Left colon (tissue), 2 donors: ENCODE data around the gene NOTCH3. TPM values are rescaled to one million over a fixed set of nuclear protein-coding genes. Genes with fewer than 3 reads are reported as not detected.

Experiments used
- ATAC-seq: fragments of 200-7000 bp; cut with Tn5 transposase; one replicate; pipeline ENCODE4 v1.9.1; 2020; ENCODE audit warnings: mild to moderate bottlenecking, moderate library complexity
- DNase-seq, 2 donors: peaks; one replicate each; pipeline ENCODE4 v3.0.0-alpha.2; 2020
- intact Hi-C, 2 donors: fragments of 100-400 bp; cut with DNase I in 1 of 2; cut with micrococcal nuclease in 1 of 2; formaldehyde crosslinking; loops; one replicate each; pipeline versions ENCODE4 v1.11.2 to v1.14.0; 2022; cut with DNase I, micrococcal nuclease
- total RNA-seq, 2 donors: library from RNA; stranded (reverse); fragmentation: NEBNext Ultra II Directional; extraction: Animal tissue kit (Norgen Biotek cat#: 25700); gene quantifications; one replicate each; pipeline ENCODE4 v1.2.1, GENCODE V29; 2021
- donor health status: DM: no; HTN: no; CAD: no.
- donor health status: DM: yes; HTN: yes; CAD: no.

The NOTCH3 gene
- total RNA-seq, 2 donors from 2014 or later, result 6.1 to 12.2 TPM

DNA sequence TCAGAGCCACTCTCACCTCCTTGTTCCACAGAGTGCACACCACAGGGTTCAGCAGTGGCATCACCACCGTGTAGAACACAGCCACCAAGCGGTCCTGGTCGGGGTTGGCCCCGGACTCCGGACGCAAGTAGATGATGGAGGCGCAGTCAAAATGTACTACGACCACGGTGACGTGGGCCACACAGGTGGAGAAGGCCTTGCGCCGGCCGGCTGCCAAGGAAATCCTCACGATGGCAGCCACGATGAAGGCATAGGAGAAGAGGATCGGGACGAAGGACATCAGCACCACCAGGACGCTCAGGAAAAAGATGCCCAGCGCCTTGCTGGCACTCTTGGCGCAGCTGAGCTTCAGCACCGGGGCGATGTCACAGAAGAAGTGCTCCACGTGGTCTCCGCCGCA, 59.7 kb downstream of the NOTCH3 start:
- no peak for ATAC-seq
- intact Hi-C loops, result no loop called here
- DNase-seq, result no peak

DNA sequence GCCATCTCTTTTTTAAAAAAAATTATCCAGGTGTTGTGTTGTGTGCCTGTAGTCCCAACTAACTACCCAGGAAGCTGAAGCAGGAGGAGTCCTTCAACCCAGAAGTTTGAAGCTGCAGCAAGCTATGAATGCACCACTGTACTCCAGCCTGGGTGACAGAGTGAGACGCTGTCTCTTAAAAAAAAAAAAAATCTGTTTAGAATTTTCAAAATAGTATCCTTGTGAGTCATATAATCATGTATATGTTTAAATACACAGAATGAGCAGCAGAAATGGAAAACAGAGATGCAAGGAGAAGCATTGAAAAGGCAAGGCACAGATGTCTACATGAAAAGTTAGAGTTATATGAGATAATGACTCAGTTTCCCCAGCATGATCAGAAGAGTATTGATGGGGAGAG, 62.4 kb downstream of the NOTCH3 start:
- ATAC-seq, result no peak
- intact Hi-C loops, result no loop called here

DNA sequence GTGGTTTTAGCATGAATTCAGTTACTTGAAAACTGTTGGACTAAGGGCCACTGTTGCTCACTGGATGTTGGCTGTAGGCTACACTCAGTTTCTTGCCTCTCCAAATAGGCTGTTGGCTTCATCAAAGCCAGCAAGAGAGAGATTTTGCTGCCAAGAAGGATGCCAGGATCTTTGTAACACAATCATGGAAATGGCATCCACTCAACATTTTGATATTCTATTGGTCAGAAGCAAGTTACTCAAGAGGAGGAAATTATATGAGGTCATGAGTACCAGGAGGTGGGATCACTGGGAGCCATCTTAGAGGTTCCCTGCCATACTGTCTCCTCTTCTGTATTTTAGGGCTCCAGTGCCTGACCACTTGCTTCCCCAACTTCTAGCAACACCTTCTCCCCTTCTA, 63.0 kb downstream of the NOTCH3 start:
- intact Hi-C loops, result no loop called here
- ATAC-seq, result no peak
- no peak for DNase-seq

More for the DNA sequence above, 62.4 kb downstream of the NOTCH3 start:
- no peak for DNase-seq

DNA sequence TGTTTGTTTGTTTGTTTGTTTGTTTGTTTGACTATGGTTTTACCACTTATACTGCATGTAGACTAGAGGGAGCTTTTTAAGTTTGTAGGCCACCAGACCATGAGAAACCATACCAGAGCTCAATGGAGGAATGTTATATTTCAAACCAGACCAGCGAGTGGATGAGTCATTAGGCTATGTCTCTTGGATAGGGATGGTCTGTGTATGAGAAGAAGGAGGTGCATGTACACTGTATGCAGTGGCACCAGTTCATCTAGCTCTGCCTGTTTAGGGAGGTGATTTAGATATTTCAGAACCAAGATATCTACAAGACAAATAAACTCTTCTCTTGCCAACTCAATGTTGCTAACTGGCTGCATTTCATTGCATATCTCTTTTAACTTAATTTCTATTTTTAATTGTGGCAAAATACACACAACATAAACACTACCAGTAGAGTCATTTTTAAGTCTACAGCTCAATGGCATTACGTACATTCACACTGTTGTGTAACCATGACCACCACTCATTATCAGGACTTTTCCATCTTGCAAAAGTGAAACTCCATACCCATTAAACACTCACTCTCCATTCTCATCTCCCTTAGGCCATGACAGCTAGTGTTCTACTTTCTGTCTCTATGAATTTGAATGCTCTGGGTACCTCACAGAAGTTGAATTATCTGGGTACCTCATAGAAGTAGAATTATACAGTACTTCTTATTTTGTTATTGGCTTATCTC, 64.4 kb downstream of the NOTCH3 start:
- no peak for DNase-seq
- ATAC-seq, result no peak
- intact Hi-C loops, result no loop called here

DNA sequence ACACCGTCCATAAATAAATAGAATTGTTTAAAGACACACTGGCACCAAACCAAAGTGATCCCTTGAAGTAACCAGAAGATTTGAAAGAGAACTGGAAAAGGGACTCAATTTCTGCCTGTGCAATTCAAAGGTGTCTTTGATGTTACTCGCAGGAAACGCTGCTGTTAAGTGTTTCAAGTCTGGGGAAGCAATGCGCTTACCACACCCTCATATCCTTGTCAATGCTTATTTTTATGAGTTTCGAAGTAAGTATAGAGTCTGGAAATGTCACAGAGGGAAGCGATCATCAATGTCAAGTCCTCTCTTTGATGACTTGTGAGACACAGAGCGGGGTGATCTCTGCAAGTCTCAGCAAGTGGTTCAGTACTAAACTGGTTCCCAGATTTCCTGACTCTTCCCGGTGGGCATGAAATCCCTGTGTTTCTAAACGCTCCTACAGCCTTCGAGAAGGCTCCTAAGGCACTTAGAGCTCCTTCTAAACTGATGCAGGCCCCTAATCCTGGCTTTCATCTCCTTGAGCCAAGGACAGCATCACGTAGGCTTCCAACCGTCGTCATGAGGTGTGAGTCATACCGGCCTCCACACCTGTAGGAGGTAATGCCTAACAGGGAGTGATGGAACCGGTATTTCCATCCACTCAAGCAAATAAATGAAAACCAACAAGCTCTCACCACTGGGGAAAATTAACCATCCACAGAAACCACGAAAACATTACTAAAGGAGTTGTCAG, 70.8 kb downstream of the NOTCH3 start:
- ATAC-seq, result no peak
- intact Hi-C loops, result no loop called here
- DNase-seq, result no peak

DNA sequence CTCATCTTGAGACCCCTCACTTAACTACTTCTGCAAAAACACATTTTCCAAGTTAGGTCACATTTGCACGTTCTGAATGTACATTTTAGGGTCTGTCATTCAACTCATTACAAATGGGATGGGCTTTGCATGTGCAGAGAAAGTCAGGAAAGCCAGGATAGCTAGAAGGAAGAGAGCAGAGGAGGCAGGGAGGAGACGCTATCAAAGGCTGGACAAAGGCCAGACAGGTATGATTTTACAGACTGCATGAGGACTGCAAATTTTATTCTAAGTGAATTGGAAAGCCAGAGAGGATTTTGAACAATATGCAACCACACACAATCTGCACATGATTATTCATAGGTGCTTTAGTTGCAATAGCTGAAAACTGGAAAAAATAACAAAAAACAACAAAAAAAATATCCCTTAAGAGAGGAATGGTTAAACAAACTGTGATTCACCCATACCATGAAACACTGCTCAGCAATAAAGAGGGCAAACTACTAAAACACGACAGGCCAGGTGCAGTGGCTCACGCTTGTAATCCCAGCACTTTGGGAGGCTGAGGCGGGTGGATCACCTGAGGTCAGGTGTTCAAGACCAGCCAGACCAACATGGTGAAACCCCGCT, 72.5 kb downstream of the NOTCH3 start:
- ATAC-seq (no peak), DNase-seq (no peak)
- intact Hi-C loops, result no loop called here

DNA sequence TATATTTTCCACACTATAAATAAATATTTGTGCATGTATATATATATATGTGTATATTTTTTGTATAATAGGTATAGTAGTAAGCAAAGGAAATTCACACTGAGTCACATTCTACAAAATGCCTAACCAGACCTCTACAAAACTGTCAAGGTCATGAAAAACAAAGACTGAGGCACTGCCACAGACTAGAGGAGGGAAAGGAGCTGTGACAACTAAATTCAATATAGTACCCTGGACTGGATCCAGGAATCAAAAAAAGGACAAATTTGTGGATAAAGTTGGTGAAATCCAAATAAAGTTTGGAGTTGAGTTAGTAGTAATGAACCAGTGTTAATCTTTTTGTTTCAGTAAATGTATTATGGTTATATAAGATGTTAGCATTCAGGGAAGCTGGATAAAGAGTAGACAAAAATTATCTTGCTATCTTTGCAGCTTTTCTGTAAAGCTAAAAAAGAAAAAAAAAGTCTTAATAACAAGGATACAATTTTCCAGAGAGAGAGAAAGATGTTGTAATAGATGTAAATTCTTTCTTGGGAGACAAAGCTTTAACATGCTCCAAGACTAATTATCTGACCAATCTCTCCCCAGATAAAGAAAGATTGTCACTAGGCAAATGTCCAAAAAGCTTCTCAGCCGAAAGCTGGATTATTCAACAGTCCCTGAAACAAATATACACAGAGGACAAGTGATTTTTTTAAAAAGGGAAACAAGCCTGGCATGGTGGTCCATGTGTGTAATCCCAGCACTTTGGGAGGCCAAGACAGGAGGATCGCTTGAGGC, 74.5 kb downstream of the NOTCH3 start:
- no peak for DNase-seq
- intact Hi-C loops, result no loop called here
- no peak for ATAC-seq

DNA sequence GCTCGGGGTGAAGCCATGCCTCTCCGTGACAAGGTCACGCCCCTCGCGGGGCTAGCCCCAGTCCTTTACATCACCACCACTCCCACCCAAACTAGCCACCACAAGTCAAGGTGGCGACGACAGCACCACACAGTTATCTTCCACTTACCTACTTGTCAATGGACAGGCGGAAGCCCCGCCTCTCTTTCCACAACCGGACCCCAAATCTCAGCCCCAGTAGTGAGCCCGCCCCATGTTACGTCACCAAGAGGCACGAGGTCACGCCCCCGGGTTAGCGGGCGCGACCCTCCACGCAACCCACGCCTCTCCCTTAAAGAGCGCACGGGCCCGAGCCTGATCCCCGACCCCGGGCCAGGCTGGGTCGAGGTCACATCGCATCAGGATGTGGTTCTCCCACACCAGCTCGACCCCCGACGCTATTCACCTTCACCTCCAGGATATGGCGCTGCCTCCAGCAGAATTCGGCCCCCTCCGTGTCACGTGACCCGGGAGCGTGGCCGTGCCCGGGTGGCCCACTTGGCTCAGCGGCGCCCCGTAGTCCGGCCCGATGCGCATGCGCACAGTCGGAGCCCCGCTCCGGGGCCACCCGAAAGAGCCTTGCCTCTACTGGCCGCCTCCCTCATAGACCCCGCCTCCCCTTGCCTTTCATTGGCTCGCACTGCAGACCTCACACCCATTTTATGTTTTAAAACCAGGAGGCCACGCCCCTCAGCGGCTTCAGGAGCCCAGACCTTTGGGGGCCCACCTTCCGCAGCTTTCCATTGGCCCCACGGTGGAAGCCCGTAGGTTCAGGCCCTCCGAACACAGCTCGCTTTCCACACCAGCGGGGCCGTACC, 75.3 kb downstream of the NOTCH3 start:
- intact Hi-C loops, result no loop called here
- peak; percentile 98 to 99 for DNase-seq
- peak; percentile 83 for ATAC-seq

DNA sequence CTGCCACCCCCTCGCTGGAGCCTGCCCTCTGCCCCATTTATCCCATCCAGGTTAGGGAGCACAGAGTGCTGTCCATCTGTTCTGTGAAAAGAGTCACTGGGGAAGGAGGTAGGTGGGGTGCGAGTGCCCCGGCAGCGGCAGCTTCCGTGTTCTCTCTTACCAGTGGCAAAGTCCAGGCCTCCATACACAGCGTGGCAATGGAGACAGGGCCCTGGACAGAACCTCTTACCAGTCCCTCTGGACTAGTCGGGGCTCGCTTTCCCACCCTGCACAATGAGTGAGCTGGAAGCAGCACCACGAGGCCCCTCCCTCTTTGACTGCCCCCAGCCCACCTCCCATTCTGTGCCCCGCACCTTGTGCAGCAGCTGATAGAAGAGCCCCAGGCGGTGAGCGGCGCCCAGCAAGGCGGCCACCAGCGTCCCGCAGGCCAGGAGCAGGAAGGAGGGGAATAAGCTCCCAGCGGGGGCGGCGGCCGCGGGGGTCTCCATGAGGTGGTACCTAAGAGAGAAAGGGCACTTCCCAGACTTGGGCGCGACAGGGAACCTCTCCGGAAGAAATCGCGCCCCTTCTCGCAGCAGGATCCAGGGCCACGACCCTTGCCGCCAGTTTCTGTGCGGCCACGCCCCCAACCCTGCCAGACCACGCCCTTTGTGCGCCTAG, 76.1 kb downstream of the NOTCH3 start:
- DNase-seq (peak; percentile 73 to 93), ATAC-seq (peak; percentile 76)
- intact Hi-C loops, result no loop called here

DNA sequence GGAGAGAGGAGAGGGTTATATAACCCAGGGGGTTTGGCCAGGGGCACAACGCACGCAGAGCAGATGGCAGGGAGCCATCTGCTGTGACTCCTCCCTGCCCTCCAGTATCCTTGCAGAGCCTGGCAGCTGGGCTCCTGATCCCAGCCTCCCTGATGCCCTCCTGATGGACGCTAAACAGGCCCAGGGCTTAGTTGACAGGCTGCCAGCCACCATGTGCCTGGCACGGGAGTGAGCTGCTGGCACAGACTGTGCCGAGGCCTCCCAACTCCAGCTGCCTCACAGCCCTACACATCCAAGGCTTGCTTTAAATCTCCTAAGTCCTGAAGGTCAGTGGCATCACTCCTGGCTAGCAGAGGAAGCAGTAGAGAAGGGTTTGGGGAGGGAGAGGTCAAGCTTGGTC, 76.9 kb downstream of the NOTCH3 start:
- ATAC-seq, result peak; percentile 9

DNA sequence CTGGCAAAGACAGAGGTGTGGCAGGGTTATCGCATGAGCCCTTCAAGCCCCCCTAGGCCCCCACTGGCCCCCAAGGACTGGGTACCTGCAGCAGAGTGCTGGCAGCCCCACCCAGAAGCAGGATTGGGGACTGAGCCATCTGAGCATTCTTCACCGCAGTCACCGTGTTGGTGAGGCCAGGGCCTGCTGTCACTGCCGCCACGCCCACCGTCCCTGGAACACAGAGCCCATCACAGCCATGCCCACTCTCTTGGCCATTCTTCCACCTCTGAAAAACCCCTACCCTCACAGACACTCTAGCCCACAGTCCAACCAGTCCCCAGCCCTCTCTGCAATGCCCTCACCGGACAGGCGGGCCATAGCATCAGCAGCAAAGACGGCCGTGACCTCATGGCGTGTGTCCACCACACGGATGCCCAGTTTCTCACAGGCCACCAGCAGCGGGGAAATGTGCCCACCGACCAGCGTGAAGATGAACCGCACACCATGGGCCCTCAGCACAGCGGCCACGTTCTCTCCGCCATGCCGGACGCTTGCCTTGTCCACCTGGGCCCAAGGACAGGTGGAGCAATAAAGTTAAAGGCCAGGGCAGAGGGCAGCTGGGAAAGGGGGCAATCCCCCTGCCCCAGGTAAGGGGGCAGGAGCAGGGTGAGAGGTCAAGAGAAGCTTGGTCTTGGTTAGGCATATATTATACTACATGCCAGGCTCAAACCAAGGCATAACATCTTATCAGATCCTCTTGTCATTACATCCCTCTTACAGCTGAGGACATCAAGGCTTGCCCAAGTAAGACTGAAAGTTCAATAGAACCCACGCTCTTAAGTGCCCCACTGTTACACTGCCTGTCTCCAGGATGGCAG, 77.5 kb downstream of the NOTCH3 start:
- intact Hi-C loops, result no loop called here
- DNase-seq, result no peak
- ATAC-seq, result no peak

More for the DNA sequence above, 76.9 kb downstream of the NOTCH3 start:
- peak; percentile 59 to 84 for DNase-seq
- intact Hi-C loops, result no loop called here

DNA sequence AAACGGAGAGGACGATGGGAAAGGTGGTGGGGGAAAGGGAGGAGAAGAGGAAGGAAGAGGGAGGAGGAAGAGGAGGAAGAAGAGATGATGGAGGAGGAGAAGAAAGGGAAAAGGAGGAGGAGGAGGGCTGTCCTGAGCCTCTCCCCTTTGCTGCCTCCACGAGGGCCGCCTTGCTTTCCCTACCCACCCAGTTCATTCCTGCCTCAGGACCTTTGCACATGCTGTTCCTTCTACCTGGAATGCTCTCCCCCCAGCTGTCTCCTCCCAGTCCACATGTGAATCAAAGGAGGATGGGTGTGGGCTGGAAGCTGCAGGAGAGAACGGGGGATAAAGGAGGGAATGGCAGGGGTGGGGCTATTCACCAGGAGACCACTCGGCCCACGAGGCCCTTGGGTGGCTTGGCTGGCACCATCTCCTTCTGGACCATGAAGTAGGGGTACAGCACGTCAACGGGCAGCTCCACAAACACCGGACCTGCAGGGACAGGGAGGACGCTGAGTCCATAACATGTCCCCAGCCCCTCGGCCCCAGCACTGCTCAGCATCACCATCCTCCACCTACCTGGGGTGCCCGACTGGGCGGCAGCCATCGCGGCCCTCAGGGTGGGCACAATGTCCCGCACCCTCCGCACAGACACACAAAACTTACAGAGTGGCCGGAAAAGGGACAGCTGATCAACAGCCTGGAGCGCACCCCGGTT, 78.3 kb downstream of the NOTCH3 start:
- no peak for DNase-seq
- ATAC-seq, result no peak
- intact Hi-C loops, result no loop called here

DNA sequence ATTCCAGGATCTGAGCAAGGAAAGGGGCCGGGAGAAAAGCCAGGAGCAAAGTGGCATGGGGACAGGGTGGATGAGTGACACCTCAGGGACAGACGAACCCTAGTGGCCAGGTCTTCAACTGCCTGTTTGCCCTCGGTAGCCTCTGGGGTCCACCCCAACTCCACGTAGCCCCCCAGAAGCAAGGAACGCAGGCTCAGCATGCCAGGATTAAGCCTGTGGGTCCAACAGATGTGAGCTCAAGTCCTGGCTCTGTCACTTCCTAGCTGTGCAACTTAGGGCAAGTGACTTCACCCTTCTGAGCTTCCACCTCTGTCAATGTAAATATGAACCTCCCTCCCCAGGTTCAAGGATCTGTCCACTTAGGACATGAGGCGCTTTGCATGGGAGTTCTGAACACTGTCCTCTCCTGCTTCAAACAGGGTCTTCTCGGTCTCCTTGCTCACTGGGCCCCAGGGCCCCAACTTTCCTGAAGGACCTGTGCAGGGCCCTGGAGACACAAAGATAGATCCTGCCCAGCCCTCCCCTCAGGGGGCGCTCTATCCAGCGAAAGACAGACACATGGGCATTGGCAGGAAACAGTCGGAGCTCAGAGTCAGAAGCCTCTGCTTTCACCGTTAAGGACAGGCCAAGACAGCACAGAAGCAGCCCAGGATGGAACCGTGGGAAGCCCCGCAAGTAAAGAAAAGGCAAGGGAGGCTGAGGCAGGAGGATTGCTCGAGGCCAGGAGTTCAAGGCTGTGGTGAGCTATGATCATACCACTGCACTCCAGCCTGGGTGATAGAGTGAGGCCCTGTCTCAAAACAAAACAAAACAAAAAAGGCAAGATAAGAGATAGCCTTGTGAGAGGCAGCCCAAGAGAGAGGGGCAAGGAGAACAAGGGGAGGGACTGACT, 80.4 kb downstream of the NOTCH3 start:
- intact Hi-C loops, result no loop called here
- DNase-seq (no peak), ATAC-seq (no peak)

DNA sequence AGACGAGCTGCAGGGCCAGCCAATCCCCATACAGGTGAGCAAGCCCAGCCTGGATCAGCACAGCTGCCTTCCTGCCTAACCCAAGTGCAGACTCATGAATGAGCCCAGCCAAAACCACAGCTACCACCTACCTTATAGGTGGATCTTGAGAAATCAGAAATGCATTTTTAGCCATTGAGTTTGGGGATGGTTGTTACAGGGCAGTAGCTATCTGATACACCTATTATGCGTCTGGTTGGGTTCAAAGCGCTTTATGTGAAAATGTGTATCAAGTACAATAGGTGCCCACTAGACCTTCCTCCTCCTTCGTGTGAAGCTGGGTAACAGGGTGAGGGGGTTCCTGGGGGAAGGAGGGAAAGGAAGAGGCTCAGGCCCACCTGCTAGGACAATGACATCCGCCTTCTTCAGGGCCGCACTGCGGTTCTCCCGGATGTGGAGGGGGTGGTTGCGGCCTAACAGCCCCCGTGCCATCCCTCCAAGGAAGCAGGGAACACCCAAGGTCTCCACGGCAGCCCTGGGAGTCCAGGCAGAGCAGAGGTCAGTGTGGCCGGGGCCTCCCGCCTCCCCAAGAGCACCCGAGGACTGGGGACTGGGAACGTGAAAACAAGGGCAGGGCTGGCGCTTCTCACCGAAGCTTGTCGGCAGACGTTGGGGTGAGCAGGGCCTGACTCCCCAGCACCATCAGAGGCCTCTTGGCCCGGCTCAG, 81.9 kb downstream of the NOTCH3 start:
- no peak for DNase-seq
- intact Hi-C loops, result no loop called here

DNA sequence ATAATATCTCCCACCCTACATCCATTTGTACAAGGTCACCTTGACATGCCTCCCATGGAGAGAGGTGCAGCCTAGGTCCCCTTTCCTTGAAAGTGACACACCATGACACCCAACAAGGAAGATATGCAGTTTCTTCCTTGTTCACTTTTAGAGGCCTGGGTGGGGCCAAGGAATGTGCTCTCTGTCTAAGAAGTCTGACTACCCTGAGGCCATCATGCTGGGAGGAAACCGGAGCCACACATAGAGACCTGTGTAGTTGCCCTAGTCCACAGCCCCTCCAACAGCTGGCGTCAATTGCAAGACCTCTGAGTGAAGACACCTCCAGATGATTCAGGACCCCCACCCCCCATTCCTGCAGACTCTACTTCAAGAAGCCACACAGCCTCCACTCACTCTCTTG, 82.5 kb downstream of the NOTCH3 start:
- ATAC-seq (peak; percentile 72), DNase-seq (no peak)
- intact Hi-C loops, result no loop called here

More for the DNA sequence above, 81.9 kb downstream of the NOTCH3 start:
- no peak for ATAC-seq
